HG03095 (cell line): ENCODE data around the gene KIF22.
"Not testable (repeated sequence)": the region's sequence is repeated elsewhere in the genome, so short reads cannot be mapped to it uniquely, and the experiment has no call there.

ENCODE experiments used
- ATAC-seq: cut with Tn5 transposase; IDR thresholded peaks from one replicate; pipeline ENCODE4 v1.9.1; 2021; ENCODE audit warnings: moderate library complexity; ENCODE audit not compliant: unreplicated experiment

KIF22 gene

DNA sequence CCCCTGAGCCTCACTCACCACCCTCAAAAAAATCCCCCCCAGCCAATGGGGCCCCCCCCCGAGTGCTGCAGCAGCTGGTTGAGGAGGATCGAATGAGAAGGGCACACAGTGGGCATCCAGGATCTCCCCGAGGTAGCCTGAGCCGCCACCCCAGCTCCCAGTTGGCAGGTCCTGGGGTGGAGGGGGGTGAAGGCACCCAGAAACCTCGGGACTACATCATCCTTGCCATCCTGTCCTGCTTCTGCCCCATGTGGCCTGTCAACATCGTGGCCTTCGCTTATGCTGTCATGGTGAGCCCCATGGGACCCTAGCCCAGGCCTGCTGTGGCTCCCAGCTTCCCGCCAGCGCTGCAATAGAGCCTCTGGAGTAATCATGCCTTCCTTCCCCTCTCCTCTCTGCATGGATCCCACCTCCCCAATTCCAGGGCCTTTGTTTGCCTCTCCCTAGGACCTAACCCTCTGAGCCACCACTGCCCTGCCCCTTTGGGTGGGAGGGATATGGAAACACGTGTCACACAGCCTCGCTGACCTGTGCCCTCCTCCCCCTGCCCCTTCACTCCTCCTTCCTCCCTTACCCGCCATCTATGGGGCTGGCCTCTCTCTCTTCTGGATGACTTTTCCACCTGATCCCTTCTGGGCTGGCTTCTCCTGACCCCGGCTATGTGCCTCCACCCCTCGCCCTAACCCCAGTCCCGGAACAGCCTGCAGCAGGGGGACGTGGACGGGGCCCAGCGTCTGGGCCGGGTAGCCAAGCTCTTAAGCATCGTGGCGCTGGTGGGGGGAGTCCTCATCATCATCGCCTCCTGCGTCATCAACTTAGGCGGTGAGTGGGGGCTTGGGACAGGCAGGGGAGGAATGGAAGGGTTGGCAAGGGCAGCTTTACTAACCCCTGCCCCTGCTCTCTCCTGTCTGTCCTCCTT is 23.4 kb downstream of the KIF22 start:
- no peak for ATAC-seq

DNA sequence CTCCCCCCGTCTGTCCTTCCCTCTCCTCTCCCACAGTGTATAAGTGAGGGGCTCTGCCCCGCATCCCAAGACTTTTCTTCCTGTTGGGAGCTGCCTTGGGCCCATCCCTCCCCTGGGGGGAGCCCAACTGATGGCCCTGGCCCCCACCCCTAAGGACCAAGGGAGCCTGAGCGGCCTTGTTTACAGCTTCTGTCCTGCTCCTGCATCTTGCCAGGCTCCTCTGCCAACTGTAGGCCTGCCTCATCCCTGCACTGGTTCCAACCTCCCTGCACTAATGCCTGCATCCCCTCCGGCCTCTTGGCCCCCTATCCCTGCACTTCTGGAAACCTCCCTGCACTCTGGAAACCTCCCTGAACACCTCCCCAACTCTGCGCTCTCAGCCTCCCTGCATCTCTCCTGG is 24.0 kb downstream of the KIF22 start:
- ATAC-seq, result no peak

- ATAC-seq, result no peak
These were observed 24.6 kb downstream of the KIF22 start for GRCh38 chr16:29815032-29815721.

- peak; percentile 43 for ATAC-seq
These were observed 25.5 kb downstream of the KIF22 start, which contains the start of gene PAGR1 for GRCh38 chr16:29815793-29816693. Gene PAGR1 (plus strand): TSS chr16:29816152. CDS start chr16:29816526, 374 bp downstream.

DNA sequence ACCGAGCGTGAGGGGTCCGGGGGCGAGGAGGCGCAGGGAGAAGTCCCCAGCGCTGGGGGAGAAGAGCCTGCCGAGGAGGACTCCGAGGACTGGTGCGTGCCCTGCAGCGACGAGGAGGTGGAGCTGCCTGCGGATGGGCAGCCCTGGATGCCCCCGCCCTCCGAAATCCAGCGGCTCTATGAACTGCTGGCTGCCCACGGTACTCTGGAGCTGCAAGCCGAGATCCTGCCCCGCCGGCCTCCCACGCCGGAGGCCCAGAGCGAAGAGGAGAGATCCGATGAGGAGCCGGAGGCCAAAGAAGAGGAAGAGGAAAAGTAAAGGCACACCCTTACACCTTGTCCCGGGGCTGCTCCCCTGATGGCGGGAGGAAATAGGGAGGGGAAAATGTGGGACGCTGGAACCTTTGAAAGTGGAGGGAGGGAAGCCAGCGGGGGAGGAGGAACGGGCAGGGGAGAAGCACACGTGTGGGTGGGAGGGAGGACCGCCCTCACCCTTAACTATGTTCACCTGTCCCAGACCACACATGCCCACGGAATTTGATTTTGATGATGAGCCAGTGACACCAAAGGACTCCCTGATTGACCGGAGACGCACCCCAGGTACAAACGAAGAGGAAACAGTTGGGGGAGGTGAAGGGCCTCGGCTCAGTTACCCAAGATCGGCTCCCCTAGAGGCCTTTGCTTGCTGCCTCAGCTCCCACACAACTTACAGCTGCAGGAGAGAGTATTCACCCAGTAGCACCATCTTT is 26.3 kb downstream of the KIF22 start:
- ATAC-seq, result peak; percentile 4

DNA sequence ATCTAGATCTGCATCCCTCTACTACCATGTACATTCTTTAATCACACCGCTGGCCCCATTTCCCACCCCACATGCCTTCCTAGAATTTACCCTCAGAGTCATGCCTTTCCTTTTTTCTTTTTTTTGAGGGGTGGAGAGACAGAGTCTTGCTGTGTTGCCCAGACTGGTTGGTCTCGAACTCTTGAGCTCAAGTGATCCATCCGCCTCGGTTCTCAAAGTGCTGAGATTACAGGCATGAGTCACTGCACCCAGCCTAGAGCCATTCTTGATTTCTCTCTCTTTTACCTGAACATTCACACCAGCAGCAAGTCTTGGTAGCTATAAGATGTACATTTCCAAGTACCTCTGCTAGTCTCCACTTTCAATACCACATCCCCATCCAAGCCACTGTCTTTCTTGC is 27.5 kb downstream of the KIF22 start:
- ATAC-seq, result no peak

- ATAC-seq, result no peak
These were observed 29.0 kb downstream of the KIF22 start for GRCh38 chr16:29819506-29819905.

- ATAC-seq, result no peak
These were observed 29.7 kb downstream of the KIF22 start, which contains the start of gene MVP for GRCh38 chr16:29820271-29820701. Gene MVP (plus strand): TSS chr16:29820462. CDS start chr16:29830550, 10,088 bp downstream.

GRCh38 chr16:29820730-29821642 is 30.4 kb downstream of the KIF22 start:
- ATAC-seq, result peak; percentile 38

GRCh38 chr16:29821643-29822115 is 31.1 kb downstream of the KIF22 start:
- ATAC-seq, result no peak

DNA sequence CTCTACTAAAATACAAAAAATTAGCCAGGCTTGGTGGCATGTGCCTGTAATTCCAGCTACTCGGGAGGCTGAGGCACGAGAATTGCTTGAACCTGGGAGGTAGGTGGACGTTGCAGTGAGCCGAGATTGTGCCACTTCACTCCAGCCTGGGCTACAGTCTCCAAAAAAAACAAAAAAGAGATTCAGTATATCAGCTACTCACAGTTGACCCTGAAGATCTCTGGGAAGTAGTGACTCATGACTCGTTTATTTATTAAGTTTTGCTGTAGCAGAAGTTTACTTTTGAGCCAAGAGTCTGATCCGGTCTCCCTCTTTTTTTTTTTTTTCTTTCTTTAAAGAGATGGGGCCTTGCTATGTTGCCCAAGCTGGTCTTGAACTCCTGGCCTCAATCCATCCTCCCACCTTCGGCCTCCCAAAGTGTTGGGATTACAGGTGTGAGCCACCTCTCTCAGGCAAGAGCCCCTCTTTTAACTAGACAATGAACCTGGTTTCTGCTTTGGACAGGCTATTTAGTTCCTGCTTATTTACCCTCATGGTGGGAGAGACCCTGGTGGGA is 34.1 kb downstream of the KIF22 start:
- ATAC-seq, result no peak

- no peak for ATAC-seq
These were observed 34.8 kb downstream of the KIF22 start for GRCh38 chr16:29825145-29826044.

- no peak for ATAC-seq
These were observed 35.8 kb downstream of the KIF22 start for GRCh38 chr16:29826342-29826695.

- no peak for ATAC-seq
These were observed 40.2 kb downstream of the KIF22 start for GRCh38 chr16:29830774-29831173.

GRCh38 chr16:29831490-29831889 is 40.9 kb downstream of the KIF22 start:
- ATAC-seq, result no peak

GRCh38 chr16:29833219-29833618 is 42.7 kb downstream of the KIF22 start:
- not testable (repeated sequence) for ATAC-seq

DNA sequence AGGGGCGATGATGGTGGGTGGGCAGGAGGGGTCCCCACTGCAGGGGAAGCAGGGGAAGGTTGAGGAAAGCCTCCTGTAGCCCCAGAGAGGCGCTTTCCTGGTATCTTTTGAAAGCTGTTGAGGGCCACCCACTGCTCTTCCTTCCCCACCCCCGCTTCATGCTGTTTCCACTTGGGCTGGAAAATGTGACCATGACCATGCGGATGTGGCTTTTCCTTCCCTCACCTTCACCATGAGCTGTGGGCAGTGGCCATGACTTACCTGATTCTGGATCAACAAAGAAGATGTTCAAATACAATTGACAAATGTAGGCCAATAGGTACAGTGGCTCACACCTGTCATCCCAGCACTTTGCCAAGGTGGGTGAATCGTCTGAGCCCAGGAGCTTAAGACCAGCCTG is 43.5 kb downstream of the KIF22 start:
- ATAC-seq, result no peak

DNA sequence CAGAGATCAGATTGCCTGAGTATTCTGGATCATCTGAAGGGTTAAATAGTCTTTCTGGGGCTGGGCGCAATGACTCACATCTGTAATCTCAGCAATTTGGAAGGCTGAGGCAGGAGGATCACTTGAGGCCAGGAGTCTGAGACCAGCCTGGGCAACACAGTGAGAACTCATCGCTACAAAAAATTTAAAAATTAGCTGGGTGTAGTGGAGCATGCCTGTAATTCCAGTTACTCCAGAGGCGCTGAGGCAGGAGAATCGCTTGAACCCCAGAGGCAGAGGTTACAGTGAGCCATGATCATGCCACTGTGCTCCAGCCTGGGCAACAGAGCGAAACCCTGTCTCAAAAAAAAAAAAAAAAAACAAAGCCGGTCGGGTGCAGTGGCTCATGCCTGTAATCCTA is 45.4 kb downstream of the KIF22 start:
- no peak for ATAC-seq
